HepG2 (cell line): ENCODE results near the gene AP3D1. TPM values are rescaled to one million over a fixed set of nuclear protein-coding genes. Genes with fewer than 3 reads are reported as not detected.

ENCODE experiments used
- ATAC-seq: fragments of 200-7000 bp; cut with Tn5 transposase; 3 replicates; pipeline ENCODE4 v1.9.1; 2020; ENCODE audit warnings: mild to moderate bottlenecking, moderate library complexity
- BruUV-seq: library from RNA; stranded (reverse); fragments of 400-500 nt; replicated peaks from 2 replicates; lab custom pipeline; 2021; lab: Mats Ljungman, UMichigan
- CTCF ChIA-PET: fragments of 300-600 bp; formaldehyde crosslinking; extraction: SDS; loops from one replicate; lab custom pipeline; 2021; ENCODE audit warnings: low total read pairs, inconsistent platforms, low intra/inter-chr PET ratio; lab: Yijun Ruan, JAX
- POLR2A ChIA-PET: fragments of 350-600 bp; sonication (Branson Sonifier 250); formaldehyde crosslinking; loops from one replicate; lab custom pipeline; 2020; ENCODE audit warnings: antibody characterized with exemption, inconsistent platforms; lab: Yijun Ruan, JAX
- DNase-seq: peaks from one replicate; pipeline ENCODE4 v3.0.0-alpha.2; 2015; ENCODE audit warnings: low spot score
- FAIRE-seq: peaks from 3 replicates; lab custom pipeline; 2011; peaks lifted over from hg19 to GRCh38; lab: Jason Lieb, UNC
- H2AFZ ChIP-seq: one replicate; pipeline ENCODE4 v1.6.1; 2011; ENCODE audit warnings: low read length, inconsistent platforms
- H3K27ac ChIP-seq: fragments of 300-600 bp; 3 replicates; pipeline ENCODE4 v1.8.0; 2011; ENCODE audit warnings: mixed run types, mild to moderate bottlenecking, mixed read lengths, low read length, inconsistent platforms; ENCODE audit not compliant: insufficient read depth; ENCODE audit errors: extremely low read length
- H3K27me3 ChIP-seq, 2 experiments: fragments of 200-600 bp in 1 of 2; 2 replicates in 1 of 2; 3 replicates in 1 of 2; pipeline versions ENCODE4 v1.6.0 to v1.8.0; 2011; ENCODE audit warnings: low read length in 2 of 2, mild to moderate bottlenecking in 2 of 2, moderate library complexity in 2 of 2, inconsistent platforms in 1 of 2; ENCODE audit not compliant: insufficient read depth in 2 of 2, control insufficient read depth in 1 of 2
- H3K36me3 ChIP-seq, 2 experiments: fragments of 200-600 bp in 1 of 2; replicated peaks in 1 of 2; 2 replicates in 1 of 2; 3 replicates in 1 of 2; pipeline versions ENCODE4 v1.5.1 to v1.8.0; 2011; ENCODE audit warnings: low read length in 2 of 2, inconsistent platforms in 1 of 2; ENCODE audit not compliant: insufficient read depth in 2 of 2, control insufficient read depth in 1 of 2
- H3K4me1 ChIP-seq: 2 replicates; pipeline ENCODE4 v1.5.1; 2012; ENCODE audit warnings: low read length, inconsistent platforms; ENCODE audit not compliant: insufficient read depth
- H3K4me2 ChIP-seq: 2 replicates; pipeline ENCODE4 v1.6.0; 2011; ENCODE audit warnings: low read depth, low read length, inconsistent platforms
- H3K4me3 ChIP-seq, 3 experiments: fragments of 200-600 bp in 1 of 3; sonication (generic), shearing (Covaris generic) in 1 of 3; replicated peaks in 1 of 3; 2 replicates each; pipeline ENCODE4 v1.5.1; 2011 to 2016; ENCODE audit warnings: low read length in 3 of 3, inconsistent platforms in 2 of 3, low read depth in 2 of 3, mild to moderate bottlenecking in 2 of 3, control low read depth in 1 of 3, mixed read lengths in 1 of 3; ENCODE audit not compliant: insufficient read depth in 1 of 3
- H3K79me2 ChIP-seq: one replicate; pipeline ENCODE4 v1.6.1; 2011; ENCODE audit warnings: low read length, inconsistent platforms; ENCODE audit not compliant: insufficient read depth
- H3K9ac ChIP-seq: 2 replicates; pipeline ENCODE4 v1.6.0; 2011; ENCODE audit warnings: mild to moderate bottlenecking, low read depth, low read length, inconsistent platforms; ENCODE audit not compliant: insufficient read depth
- H3K9me3 ChIP-seq: 2 replicates; pipeline ENCODE4 v1.5.1; 2012; ENCODE audit warnings: mild to moderate bottlenecking, low read length
- H4K20me1 ChIP-seq: 2 replicates; pipeline ENCODE4 v1.6.0; 2011; ENCODE audit warnings: inconsistent platforms, mild to moderate bottlenecking, low read length, moderate library complexity; ENCODE audit not compliant: insufficient read depth
- AGO2 ChIP-seq: fragments of 200-400 bp; formaldehyde crosslinking; optimal IDR thresholded peaks from 2 replicates; pipeline ENCODE3; 2017; ENCODE audit warnings: mild to moderate bottlenecking, low read depth, low read length, moderate library complexity
- ZNF318 ChIP-seq: sonication (generic); formaldehyde crosslinking; IDR thresholded peaks from 2 replicates; pipeline ENCODE4 v1.4.0; 2020; ENCODE audit warnings: mild to moderate bottlenecking, missing genetic modification reagents
- ZNF431 ChIP-seq: sonication (generic); formaldehyde crosslinking; IDR thresholded peaks from 2 replicates; pipeline ENCODE4 v1.9.0; 2022; ENCODE audit warnings: missing genetic modification reagents, low read depth, mild to moderate bottlenecking, borderline replicate concordance
- ZNF446 ChIP-seq: sonication (generic); formaldehyde crosslinking; IDR thresholded peaks from 2 replicates; pipeline ENCODE4 v1.5.0; 2020; ENCODE audit warnings: mild to moderate bottlenecking, missing genetic modification reagents
- ZNF503 ChIP-seq: sonication (generic); formaldehyde crosslinking; IDR thresholded peaks from 2 replicates; pipeline ENCODE4 v1.4.0; 2020; ENCODE audit warnings: missing genetic modification reagents
- ZNF678 ChIP-seq: sonication (generic); formaldehyde crosslinking; IDR thresholded peaks from 2 replicates; pipeline ENCODE4 v1.4.0; 2020; ENCODE audit warnings: mild to moderate bottlenecking, missing genetic modification reagents
- WGBS: methylation state at CpG from one replicate; pipeline ENCODE4 v1.1.6; 2017; ENCODE audit warnings: low lambda C conversion rate; 5-methylcytosine and 5-hydroxymethylcytosine counted together
- in situ Hi-C: cut with HindIII; loops from 2 replicates; pipeline ENCODE4 v1.10.0; 2017; ENCODE audit warnings: low pct_unique_long_range_greater_than_20kb; ENCODE audit not compliant: extremely low pct_ligation_motif_present
- intact Hi-C: fragments of 100-400 bp; cut with micrococcal nuclease; formaldehyde crosslinking; loops from one replicate; pipeline ENCODE4 v1.10.0; 2022; ENCODE audit not compliant: unreplicated experiment
- polyA plus RNA-seq, 8 experiments: library from polyadenylated mRNA; depleted of rRNA in 3 of 8; stranded (reverse) in 7 of 8; unstranded in 1 of 8; fragments of >200 nt; fragmentation: Illumina TruSeq in 4 of 8; extraction: Trizol in 4 of 8; gene quantifications; 2 replicates each; pipeline versions ENCODE4 v1.2.1 to v1.2.3, GENCODE V29; 2011 to 2016; ENCODE audit warnings: low read depth in 4 of 8, missing spikeins in 1 of 8, mixed read lengths in 1 of 8; ENCODE audit not compliant: insufficient read depth in 1 of 8
- total RNA-seq, 5 experiments: library from RNA; depleted of rRNA; stranded (reverse); fragments of >200 nt; fragmentation: Illumina TruSeq; extraction: Trizol; gene quantifications; 2 replicates each; pipeline ENCODE4 v1.2.3, GENCODE V29; 2016; ENCODE audit warnings: low read depth in 1 of 5
- TF ChIP-seq, protein P1 (sequence below): sonication (generic); formaldehyde crosslinking; IDR thresholded peaks from 2 replicates; pipeline ENCODE4 v1.4.0; 2020; ENCODE audit warnings: missing genetic modification reagents
- TF ChIP-seq, protein P2 (sequence below): sonication (generic); formaldehyde crosslinking; IDR thresholded peaks from 2 replicates; pipeline ENCODE4 v1.8.0; 2022; ENCODE audit warnings: mild to moderate bottlenecking, missing genetic modification reagents

AP3D1 gene
- total and polyA plus RNA-seq, 2 of the 13 experiments (the other 11 are each of a cell fraction or from before 2014, with no cell fraction given): 68.0 to 82.6 TPM

DNA sequence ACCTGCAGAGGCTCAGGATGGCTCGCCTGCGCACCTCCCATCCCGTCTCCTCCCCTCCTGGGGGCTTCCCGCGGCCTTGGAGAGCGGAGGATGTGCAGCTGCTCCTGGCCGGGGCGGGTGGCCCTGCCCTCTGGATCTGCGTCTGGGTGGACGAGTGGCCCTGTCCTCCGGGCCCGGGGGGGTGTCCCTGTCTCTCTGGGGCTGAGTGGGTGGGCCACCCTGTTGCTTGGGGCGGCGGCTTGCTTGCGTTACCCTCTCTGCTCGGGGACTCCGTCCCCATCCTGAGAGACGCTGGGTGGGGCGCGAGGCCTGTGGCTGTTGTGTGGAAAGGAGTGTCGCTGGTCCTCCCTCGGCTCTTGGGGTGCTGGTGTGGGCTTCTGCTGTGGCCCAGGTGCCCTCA lies 47.0 kb upstream of the AP3D1 start:
- Histone ChIP-seq H3K4me2 (no peak overlapping the region), H3K36me3 (peaks cover 27 to 59% of the 10 kb centered on the region in 2 experiments), H3K27ac (no peak overlapping the region), H3K79me2 (peaks cover 23% of the 10 kb centered on the region), H3K9ac (no peak overlapping the region), H3K27me3 (no peaks in the 10 kb centered on the region), H3K4me3 (no peak overlapping the region), H2AFZ (no peak overlapping the region), H4K20me1 (peaks cover 19% of the 10 kb centered on the region; the same call in 1 of the 2 replicates), H3K9me3 (no peaks in the 10 kb centered on the region), H3K4me1 (no peaks in the 10 kb centered on the region)
- ChIA-PET CTCF (no interaction called here), POLR2A (no interaction called here)
- FAIRE-seq (no peak), ATAC-seq (no peak), DNase-seq (no peak)
- WGBS: over 99% methylated on average over 16 of the region's 22 CpGs
- intact Hi-C loops (no loop called here), in situ Hi-C loops (no loop called here)
- TF ChIP-seq ZNF431 (CRISPR knock-in tag) (no peak), AGO2 (peak; percentile 34), ZNF503 (CRISPR knock-in tag) (no peak), ZNF678 (CRISPR knock-in tag) (no peak), ZNF446 (CRISPR knock-in tag) (no peak), ZNF318 (CRISPR knock-in tag) (no peak)
- TF ChIP-seq, protein P1, sequence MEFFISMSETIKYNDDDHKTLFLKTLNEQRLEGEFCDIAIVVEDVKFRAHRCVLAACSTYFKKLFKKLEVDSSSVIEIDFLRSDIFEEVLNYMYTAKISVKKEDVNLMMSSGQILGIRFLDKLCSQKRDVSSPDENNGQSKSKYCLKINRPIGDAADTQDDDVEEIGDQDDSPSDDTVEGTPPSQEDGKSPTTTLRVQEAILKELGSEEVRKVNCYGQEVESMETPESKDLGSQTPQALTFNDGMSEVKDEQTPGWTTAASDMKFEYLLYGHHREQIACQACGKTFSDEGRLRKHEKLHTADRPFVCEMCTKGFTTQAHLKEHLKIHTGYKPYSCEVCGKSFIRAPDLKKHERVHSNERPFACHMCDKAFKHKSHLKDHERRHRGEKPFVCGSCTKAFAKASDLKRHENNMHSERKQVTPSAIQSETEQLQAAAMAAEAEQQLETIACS (CRISPR knock-in tag): no peak
- TF ChIP-seq, protein P2, sequence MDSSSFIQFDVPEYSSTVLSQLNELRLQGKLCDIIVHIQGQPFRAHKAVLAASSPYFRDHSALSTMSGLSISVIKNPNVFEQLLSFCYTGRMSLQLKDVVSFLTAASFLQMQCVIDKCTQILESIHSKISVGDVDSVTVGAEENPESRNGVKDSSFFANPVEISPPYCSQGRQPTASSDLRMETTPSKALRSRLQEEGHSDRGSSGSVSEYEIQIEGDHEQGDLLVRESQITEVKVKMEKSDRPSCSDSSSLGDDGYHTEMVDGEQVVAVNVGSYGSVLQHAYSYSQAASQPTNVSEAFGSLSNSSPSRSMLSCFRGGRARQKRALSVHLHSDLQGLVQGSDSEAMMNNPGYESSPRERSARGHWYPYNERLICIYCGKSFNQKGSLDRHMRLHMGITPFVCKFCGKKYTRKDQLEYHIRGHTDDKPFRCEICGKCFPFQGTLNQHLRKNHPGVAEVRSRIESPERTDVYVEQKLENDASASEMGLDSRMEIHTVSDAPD (CRISPR knock-in tag): no peak
- no TSS peak for BruUV-seq
